ENCODE measurements around the gene PPM1N.

PPM1N gene

GRCh38 chr19:45500918-45501729, 2.9 kb downstream of the PPM1N start:
- TF ChIP-seq, protein P1, sequence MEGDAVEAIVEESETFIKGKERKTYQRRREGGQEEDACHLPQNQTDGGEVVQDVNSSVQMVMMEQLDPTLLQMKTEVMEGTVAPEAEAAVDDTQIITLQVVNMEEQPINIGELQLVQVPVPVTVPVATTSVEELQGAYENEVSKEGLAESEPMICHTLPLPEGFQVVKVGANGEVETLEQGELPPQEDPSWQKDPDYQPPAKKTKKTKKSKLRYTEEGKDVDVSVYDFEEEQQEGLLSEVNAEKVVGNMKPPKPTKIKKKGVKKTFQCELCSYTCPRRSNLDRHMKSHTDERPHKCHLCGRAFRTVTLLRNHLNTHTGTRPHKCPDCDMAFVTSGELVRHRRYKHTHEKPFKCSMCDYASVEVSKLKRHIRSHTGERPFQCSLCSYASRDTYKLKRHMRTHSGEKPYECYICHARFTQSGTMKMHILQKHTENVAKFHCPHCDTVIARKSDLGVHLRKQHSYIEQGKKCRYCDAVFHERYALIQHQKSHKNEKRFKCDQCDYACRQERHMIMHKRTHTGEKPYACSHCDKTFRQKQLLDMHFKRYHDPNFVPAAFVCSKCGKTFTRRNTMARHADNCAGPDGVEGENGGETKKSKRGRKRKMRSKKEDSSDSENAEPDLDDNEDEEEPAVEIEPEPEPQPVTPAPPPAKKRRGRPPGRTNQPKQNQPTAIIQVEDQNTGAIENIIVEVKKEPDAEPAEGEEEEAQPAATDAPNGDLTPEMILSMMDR (IDR thresholded peaks at IDR 0.05; ENCODE audit: low read depth, low read length): no peak
- H3K4me3 ChIP-seq (replicated peaks in 1 of 2; ENCODE audit: low read depth in 2 of 2, low read length in 2 of 2): no peak overlapping the region
- DNase-seq (ENCODE audit: low read depth in 2 of 2): no peak

DNA sequence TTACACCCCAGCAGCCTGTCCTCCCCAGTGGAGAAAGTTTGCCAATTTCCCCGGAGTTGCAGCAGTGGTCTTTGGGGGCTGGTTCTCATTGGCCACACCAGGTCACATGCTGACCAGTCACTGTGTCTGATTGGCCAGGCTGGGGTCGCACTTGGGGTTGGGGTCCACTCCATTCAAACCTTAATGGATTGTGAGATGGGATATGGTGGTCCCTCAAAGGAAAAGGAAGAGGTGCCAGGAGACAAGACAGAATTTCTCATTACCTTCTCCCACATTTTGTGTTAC, 3.4 kb downstream of the PPM1N start:
- H3K4me3 ChIP-seq (replicated peaks in 1 of 2; ENCODE audit: low read depth in 2 of 2, low read length in 2 of 2): no peak overlapping the region
- TF ChIP-seq, protein P1 (IDR thresholded peaks at IDR 0.05; ENCODE audit: low read depth, low read length): no peak
- no peak for DNase-seq (ENCODE audit: low read depth in 2 of 2)

GRCh38 chr19:45502111-45502510, 3.9 kb downstream of the PPM1N start:
- TF ChIP-seq, protein P1 (IDR thresholded peaks at IDR 0.05; ENCODE audit: low read depth, low read length): no peak
- no peak for DNase-seq (ENCODE audit: low read depth in 2 of 2)
- no peak overlapping the region for H3K4me3 ChIP-seq (replicated peaks in 1 of 2; ENCODE audit: low read depth in 2 of 2, low read length in 2 of 2)

DNA sequence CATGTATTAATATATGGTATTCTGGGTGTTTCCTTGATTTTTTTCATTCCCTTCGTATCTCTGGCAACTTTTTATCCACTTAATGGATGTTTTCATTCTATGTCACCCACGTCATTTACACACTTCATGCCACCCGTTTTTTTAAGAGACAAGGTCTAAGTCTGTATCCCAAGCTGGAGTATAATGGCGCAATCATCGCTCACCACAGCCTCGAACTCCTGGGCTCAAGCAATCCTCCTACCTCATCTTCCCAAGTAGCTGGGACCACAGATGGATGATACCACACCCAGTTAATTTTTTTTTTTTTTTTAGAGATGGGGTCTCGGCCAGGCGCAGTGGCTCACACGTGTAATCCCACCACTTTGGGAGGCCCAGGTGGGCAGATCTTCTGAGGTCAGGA, 5.7 kb downstream of the PPM1N start:
- TF ChIP-seq, protein P1 (IDR thresholded peaks at IDR 0.05; ENCODE audit: low read depth, low read length): no peak
- no peak for DNase-seq (ENCODE audit: low read depth in 2 of 2)
- H3K4me3 ChIP-seq (replicated peaks in 1 of 2; ENCODE audit: low read depth in 2 of 2, low read length in 2 of 2): no peak overlapping the region

GRCh38 chr19:45505151-45505995, 7.1 kb downstream of the PPM1N start:
- H3K4me3 ChIP-seq (replicated peaks in 1 of 2; ENCODE audit: low read depth in 2 of 2, low read length in 2 of 2): no peak overlapping the region
- DNase-seq (ENCODE audit: low read depth in 2 of 2): peak; percentile 48 to 51
- TF ChIP-seq, protein P1 (IDR thresholded peaks at IDR 0.05; ENCODE audit: low read depth, low read length): no peak

GRCh38 chr19:45505996-45506245, 7.7 kb downstream of the PPM1N start:
- TF ChIP-seq, protein P1 (IDR thresholded peaks at IDR 0.05; ENCODE audit: low read depth, low read length): no peak
- no peak for DNase-seq (ENCODE audit: low read depth in 2 of 2)
- peak overlapping the region in 1 of 2 donors; percentile 99 for H3K4me3 ChIP-seq (replicated peaks in 1 of 2; ENCODE audit: low read depth in 2 of 2, low read length in 2 of 2)

Measured in cardiac fibroblast (primary cell).